H1 (cell line): ENCODE measurements around the gene MDFIC2. TPM values are rescaled to one million over a fixed set of nuclear protein-coding genes. Genes with fewer than 3 reads are reported as not detected.

Experiments used
- CTCF ChIA-PET: fragments of 300-600 bp; sonication (Branson Sonifier 250); formaldehyde crosslinking; loops from one replicate; lab custom pipeline; 2021; ENCODE audit not compliant: partially characterized antibody; lab: Charles Lee
- POLR2A ChIA-PET: fragments of 300-600 bp; sonication (Branson Sonifier 250); formaldehyde crosslinking; loops from one replicate; lab custom pipeline; 2021; ENCODE audit warnings: inconsistent platforms; ENCODE audit not compliant: partially characterized antibody; lab: Charles Lee
- DNase-seq, 2 experiments: peaks; one replicate each; pipeline versions ENCODE4 v3.0.0 to v3.0.0-alpha.2; 2010 to 2022; ENCODE audit warnings: low spot score in 2 of 2, low read depth in 1 of 2, mixed read lengths in 1 of 2
- FAIRE-seq: peaks from 2 replicates; lab custom pipeline; 2011; peaks lifted over from hg19 to GRCh38; lab: Jason Lieb, UNC
- H2AFZ ChIP-seq: 2 replicates; pipeline ENCODE4 v1.8.1; 2012; ENCODE audit warnings: low read length, inconsistent platforms
- H2AK5ac ChIP-seq: 2 replicates; pipeline ENCODE4 v1.6.1; 2013; ENCODE audit warnings: low read depth, low read length
- H2BK120ac ChIP-seq: replicated peaks from 2 replicates; pipeline ENCODE3; 2013; ENCODE audit warnings: low read depth, low read length, inconsistent platforms
- H2BK12ac ChIP-seq: 2 replicates; pipeline ENCODE4 v1.6.1; 2013; ENCODE audit warnings: low read depth, low read length
- H2BK15ac ChIP-seq: 2 replicates; pipeline ENCODE4 v1.6.1; 2013; ENCODE audit warnings: low read length
- H2BK20ac ChIP-seq: 2 replicates; pipeline ENCODE4 v1.6.1; 2013; ENCODE audit warnings: low read length
- H2BK5ac ChIP-seq: 2 replicates; pipeline ENCODE4 v1.6.1; 2013; ENCODE audit warnings: low read depth, low read length
- H3K14ac ChIP-seq: 2 replicates; pipeline ENCODE4 v1.6.1; 2013; ENCODE audit warnings: inconsistent platforms; ENCODE audit not compliant: insufficient read length
- H3K18ac ChIP-seq: 2 replicates; pipeline ENCODE4 v1.6.1; 2013; ENCODE audit warnings: low read length; ENCODE audit errors: extremely low read depth
- H3K23ac ChIP-seq: 2 replicates; pipeline ENCODE4 v1.6.1; 2013; ENCODE audit warnings: inconsistent platforms; ENCODE audit not compliant: insufficient read length
- H3K23me2 ChIP-seq: 2 replicates; pipeline ENCODE4 v1.6.1; 2013; ENCODE audit warnings: low read depth, low read length
- H3K27ac ChIP-seq: 2 replicates; pipeline ENCODE4 v1.6.1; 2011; ENCODE audit warnings: low read depth, low read length, inconsistent platforms
- H3K27me3 ChIP-seq, 4 experiments: replicated peaks in 1 of 4; 1 replicate in 1 of 4; 2 replicates in 3 of 4; pipeline versions ENCODE4 v1.6.1 to v1.8.1; 2011 to 2013; ENCODE audit warnings: low read length in 3 of 4, mild to moderate bottlenecking in 3 of 4, inconsistent platforms in 2 of 4, mixed read lengths in 2 of 4, moderate library complexity in 1 of 4; ENCODE audit not compliant: control insufficient read depth in 3 of 4, insufficient read depth in 3 of 4; ENCODE audit errors: extremely low read depth in 1 of 4
- H3K36me3 ChIP-seq, 4 experiments: 2 replicates each; pipeline versions ENCODE4 v1.6.1 to v1.8.1; 2011 to 2013; ENCODE audit warnings: mild to moderate bottlenecking in 4 of 4, low read length in 3 of 4, moderate library complexity in 2 of 4, control low read depth in 1 of 4, inconsistent platforms in 1 of 4; ENCODE audit not compliant: insufficient read depth in 4 of 4, control insufficient read depth in 2 of 4
- H3K4ac ChIP-seq: replicated peaks from 2 replicates; pipeline ENCODE3; 2013; ENCODE audit warnings: low read length, low read depth, mixed read lengths, inconsistent platforms; ENCODE audit not compliant: insufficient read length
- H3K4me1 ChIP-seq, 4 experiments: replicated peaks in 1 of 4; 1 replicate in 1 of 4; 2 replicates in 3 of 4; pipeline versions ENCODE4 v1.6.1 to v1.8.1; 2011 to 2013; ENCODE audit warnings: low read length in 3 of 4, inconsistent platforms in 2 of 4, mixed read lengths in 1 of 4; ENCODE audit not compliant: insufficient read depth in 4 of 4, control insufficient read depth in 3 of 4
- H3K4me2 ChIP-seq, 2 experiments: 2 replicates each; pipeline versions ENCODE4 v1.6.1 to v1.8.1; 2011 to 2013; ENCODE audit warnings: low read depth in 2 of 2, low read length in 2 of 2, control low read depth in 1 of 2, inconsistent platforms in 1 of 2, mild to moderate bottlenecking in 1 of 2; ENCODE audit not compliant: insufficient read depth in 1 of 2
- H3K4me3 ChIP-seq, 4 experiments: fragments of 200-600, 300-600 bp in 1 of 4; sonication (generic), shearing (Covaris generic), sonication (Bioruptor Twin) in 1 of 4; 2 replicates each; pipeline versions ENCODE4 v1.5.1 to v1.8.1; 2011 to 2016; ENCODE audit warnings: low read length in 4 of 4, low read depth in 3 of 4, control low read depth in 2 of 4, inconsistent platforms in 2 of 4, mild to moderate bottlenecking in 2 of 4, mixed read lengths in 1 of 4, moderate library complexity in 1 of 4; ENCODE audit not compliant: insufficient read depth in 2 of 4; ENCODE audit errors: extremely low read depth in 1 of 4
- H3K56ac ChIP-seq: replicated peaks from 2 replicates; pipeline ENCODE3; 2013; ENCODE audit warnings: low read depth, mild to moderate bottlenecking, mixed read lengths, low read length, inconsistent platforms; ENCODE audit not compliant: insufficient read length
- H3K79me1 ChIP-seq: 2 replicates; pipeline ENCODE4 v1.6.1; 2013; ENCODE audit warnings: low read depth, low read length, control low read depth
- H3K79me2 ChIP-seq, 2 experiments: 2 replicates each; pipeline versions ENCODE4 v1.6.1 to v1.8.1; 2012 to 2013; ENCODE audit warnings: low read length in 2 of 2, mild to moderate bottlenecking in 2 of 2, inconsistent platforms in 1 of 2; ENCODE audit not compliant: insufficient read depth in 2 of 2, control insufficient read depth in 1 of 2
- H3K9ac ChIP-seq, 4 experiments: replicated peaks in 1 of 4; 1 replicate in 1 of 4; 2 replicates in 3 of 4; pipeline versions ENCODE4 v1.6.1 to v1.8.1; 2011 to 2013; ENCODE audit warnings: low read depth in 3 of 4, low read length in 3 of 4, control low read depth in 2 of 4, mild to moderate bottlenecking in 2 of 4, moderate library complexity in 2 of 4, inconsistent platforms in 1 of 4; ENCODE audit errors: extremely low read depth in 1 of 4
- H3K9me3 ChIP-seq, 2 experiments: 2 replicates each; pipeline versions ENCODE4 v1.6.1 to v1.8.1; 2012 to 2013; ENCODE audit warnings: mild to moderate bottlenecking in 2 of 2, moderate library complexity in 2 of 2, control low read depth in 1 of 2, inconsistent platforms in 1 of 2, low read depth in 1 of 2, low read length in 1 of 2, mixed read lengths in 1 of 2; ENCODE audit not compliant: insufficient read depth in 2 of 2
- H4K20me1 ChIP-seq, 2 experiments: replicated peaks in 1 of 2; 2 replicates each; pipeline versions ENCODE3 to v1.8.1; 2011 to 2013; ENCODE audit warnings: inconsistent platforms in 2 of 2, low read length in 2 of 2, mild to moderate bottlenecking in 1 of 2; ENCODE audit not compliant: insufficient read depth in 2 of 2, control insufficient read depth in 1 of 2
- H4K5ac ChIP-seq: 2 replicates; pipeline ENCODE4 v1.6.1; 2013; ENCODE audit warnings: low read length, low read depth, mixed read lengths, inconsistent platforms; ENCODE audit not compliant: insufficient read length
- H4K8ac ChIP-seq: 2 replicates; pipeline ENCODE4 v1.8.0; 2013; ENCODE audit warnings: mild to moderate bottlenecking, moderate library complexity, low read length, inconsistent platforms; ENCODE audit not compliant: insufficient read depth; ENCODE audit errors: extremely low read depth
- H4K91ac ChIP-seq: replicated peaks from 2 replicates; pipeline ENCODE3; 2013; ENCODE audit warnings: low read length, mixed read lengths, inconsistent platforms; ENCODE audit not compliant: insufficient read length
- CTBP2 ChIP-seq: IDR thresholded peaks from 2 replicates; pipeline ENCODE4 v1.7.0; 2011; ENCODE audit warnings: borderline replicate concordance, mild to moderate bottlenecking, moderate library complexity, mixed read lengths, low read length; ENCODE audit not compliant: insufficient read depth, insufficient read length
- E2F6 ChIP-seq: IDR thresholded peaks from 2 replicates; pipeline ENCODE4 v1.6.1; 2012; ENCODE audit warnings: inconsistent platforms
- JUN ChIP-seq: IDR thresholded peaks from 2 replicates; pipeline ENCODE4 v1.6.1; 2011; ENCODE audit warnings: low read depth, mild to moderate bottlenecking, improper control_type of control experiment, low read length
- SIX5 ChIP-seq: IDR thresholded peaks from 2 replicates; pipeline ENCODE4 v1.6.1; 2011; ENCODE audit warnings: mild to moderate bottlenecking, low read depth, low read length
- SP1 ChIP-seq: IDR thresholded peaks from 2 replicates; pipeline ENCODE4 v1.6.1; 2011; ENCODE audit warnings: low read depth, low read length
- WGBS, 2 experiments: shearing (Covaris generic) in 1 of 2; methylation state at CpG; one replicate each; pipeline versions ENCODE4 v1.1.6 to v1.1.7; 2013 to 2015; ENCODE audit warnings: low lambda C conversion rate in 2 of 2, mixed read lengths in 2 of 2, inconsistent platforms in 1 of 2, low coverage in 1 of 2, missing lambda C conversion rate in 1 of 2; ENCODE audit not compliant: insufficient replicate concordance in 2 of 2, insufficient coverage in 1 of 2, insufficient read length in 1 of 2; ENCODE audit errors: extremely low coverage in 1 of 2, missing lambda C conversion rate in 1 of 2; 5-methylcytosine and 5-hydroxymethylcytosine counted together
- polyA plus RNA-seq, 7 experiments: library from polyadenylated mRNA; depleted of rRNA in 3 of 7; stranded (reverse) in 5 of 7; unstranded in 2 of 7; fragments of >200 nt in 5 of 7; fragments of 200-250 nt in 2 of 7; gene quantifications; 1 replicate in 5 of 7; 2 replicates in 1 of 7; 4 replicates in 1 of 7; pipeline versions ENCODE4 v1.2.1 to v1.2.3, GENCODE V29; 2011 to 2013; ENCODE audit warnings: missing spikeins in 2 of 7, mixed read lengths in 2 of 7
- total RNA-seq: library from RNA; stranded (reverse); fragmentation: NEBNext Ultra II Directional; extraction: Animal tissue kit (Norgen Biotek cat#: 25700); gene quantifications from 2 replicates; pipeline ENCODE4 v1.2.1, GENCODE V29; 2021
- TF ChIP-seq, protein P1 (sequence below), 3 experiments: IDR thresholded peaks; 1 replicate in 2 of 3; 2 replicates in 1 of 3; pipeline versions ENCODE4 v1.5.1 to v1.6.1; 2011; ENCODE audit warnings: low read length in 3 of 3, mild to moderate bottlenecking in 3 of 3, inconsistent platforms in 2 of 3, low read depth in 1 of 3, moderate library complexity in 1 of 3; ENCODE audit not compliant: insufficient read depth in 1 of 3; ENCODE audit errors: control extremely low read depth in 1 of 3

Gene MDFIC2
- total and polyA plus RNA-seq, 2 of the 8 experiments (the other 6 are each of a cell fraction or from before 2014, with no cell fraction given) = not detected

- H4K20me1 ChIP-seq = no peaks in the 10 kb centered on the region
- no peaks in the 10 kb centered on the region for H3K23me2 ChIP-seq
- no peak overlapping the region for H4K5ac ChIP-seq
- H2BK5ac ChIP-seq = no peak overlapping the region
- CTCF ChIA-PET = interaction anchor here (0.6 kb wide), 2 partner anchors 564 to 1121 kb away, joined by 3 read pairs; no protein-coding TSS in a partner anchor
- H3K4me3 ChIP-seq = no peak overlapping the region
- H2AFZ ChIP-seq = no peak overlapping the region
- no peak for TF ChIP-seq E2F6
- no peak for TF ChIP-seq SP1
- TF ChIP-seq JUN = no peak
- no peak for TF ChIP-seq SIX5
- TF ChIP-seq CTBP2 = no peak
- TF ChIP-seq, protein P1, sequence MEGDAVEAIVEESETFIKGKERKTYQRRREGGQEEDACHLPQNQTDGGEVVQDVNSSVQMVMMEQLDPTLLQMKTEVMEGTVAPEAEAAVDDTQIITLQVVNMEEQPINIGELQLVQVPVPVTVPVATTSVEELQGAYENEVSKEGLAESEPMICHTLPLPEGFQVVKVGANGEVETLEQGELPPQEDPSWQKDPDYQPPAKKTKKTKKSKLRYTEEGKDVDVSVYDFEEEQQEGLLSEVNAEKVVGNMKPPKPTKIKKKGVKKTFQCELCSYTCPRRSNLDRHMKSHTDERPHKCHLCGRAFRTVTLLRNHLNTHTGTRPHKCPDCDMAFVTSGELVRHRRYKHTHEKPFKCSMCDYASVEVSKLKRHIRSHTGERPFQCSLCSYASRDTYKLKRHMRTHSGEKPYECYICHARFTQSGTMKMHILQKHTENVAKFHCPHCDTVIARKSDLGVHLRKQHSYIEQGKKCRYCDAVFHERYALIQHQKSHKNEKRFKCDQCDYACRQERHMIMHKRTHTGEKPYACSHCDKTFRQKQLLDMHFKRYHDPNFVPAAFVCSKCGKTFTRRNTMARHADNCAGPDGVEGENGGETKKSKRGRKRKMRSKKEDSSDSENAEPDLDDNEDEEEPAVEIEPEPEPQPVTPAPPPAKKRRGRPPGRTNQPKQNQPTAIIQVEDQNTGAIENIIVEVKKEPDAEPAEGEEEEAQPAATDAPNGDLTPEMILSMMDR (IDR thresholded peaks at IDR 0.05; ENCODE audit: control extremely low read depth in 1 of 3, insufficient read depth in 1 of 3, low read depth in 1 of 3, low read length in 3 of 3) = no peak
- H3K36me3 ChIP-seq = no peaks in the 10 kb centered on the region
- no peak overlapping the region for H3K14ac ChIP-seq
- WGBS, 2 experiments = 87% methylated on average over 2 of the region's 2 CpGs; no CpG with 5 or more reads in 1 of the 2 experiments
- H2AK5ac ChIP-seq = no peak overlapping the region
- no peak overlapping the region for H4K8ac ChIP-seq
- FAIRE-seq = no peak
- POLR2A ChIA-PET = no interaction called here
- no peak overlapping the region for H3K4ac ChIP-seq
- no peaks in the 10 kb centered on the region for H3K9me3 ChIP-seq
- no peak overlapping the region for H3K9ac ChIP-seq
- no peak overlapping the region for H2BK15ac ChIP-seq
- H3K4me2 ChIP-seq = no peak overlapping the region
- DNase-seq = no peak
- H2BK120ac ChIP-seq = no peak overlapping the region
- H3K79me1 ChIP-seq = no peaks in the 10 kb centered on the region
- no peak overlapping the region for H2BK12ac ChIP-seq
- no peak overlapping the region for H3K56ac ChIP-seq
- no peak overlapping the region for H3K23ac ChIP-seq
- no peak overlapping the region for H3K18ac ChIP-seq
- no peak overlapping the region for H2BK20ac ChIP-seq
- H4K91ac ChIP-seq = no peak overlapping the region
- no peak overlapping the region for H3K27ac ChIP-seq
- no peaks in the 10 kb centered on the region for H3K27me3 ChIP-seq
- H3K79me2 ChIP-seq = no peaks in the 10 kb centered on the region
- H3K4me1 ChIP-seq = no peaks in the 10 kb centered on the region
These were observed 70.0 kb downstream of the MDFIC2 start for GRCh38 chr3:70242297-70242882.
